ENCODE results near the gene KBTBD7.

DNA sequence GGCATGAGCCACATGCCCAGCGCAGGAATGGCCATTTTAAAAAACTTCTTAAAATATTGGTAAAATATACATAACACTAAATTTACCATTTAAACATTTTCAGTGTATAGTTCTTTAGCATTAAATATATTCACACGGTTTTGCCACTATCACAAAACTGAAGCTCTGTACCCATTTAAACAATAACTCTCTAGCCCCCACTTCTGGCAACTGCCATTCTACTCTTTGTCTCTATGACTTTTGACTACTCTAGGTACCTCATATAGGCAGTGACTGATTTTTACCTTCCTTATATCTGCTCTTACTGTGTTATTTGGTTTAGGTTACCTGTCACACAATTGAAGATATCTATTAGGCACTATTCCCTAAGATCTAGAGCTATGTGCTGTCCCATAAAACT, 2.3 kb upstream of the KBTBD7 start:
- no peak for TF ChIP-seq ZNF24 (tag by site-specific recombination; IDR thresholded peaks at IDR 0.05)
- TF ChIP-seq ZNF157 (tag by site-specific recombination; IDR thresholded peaks at IDR 0.05): no peak
- TF ChIP-seq, protein P1, sequence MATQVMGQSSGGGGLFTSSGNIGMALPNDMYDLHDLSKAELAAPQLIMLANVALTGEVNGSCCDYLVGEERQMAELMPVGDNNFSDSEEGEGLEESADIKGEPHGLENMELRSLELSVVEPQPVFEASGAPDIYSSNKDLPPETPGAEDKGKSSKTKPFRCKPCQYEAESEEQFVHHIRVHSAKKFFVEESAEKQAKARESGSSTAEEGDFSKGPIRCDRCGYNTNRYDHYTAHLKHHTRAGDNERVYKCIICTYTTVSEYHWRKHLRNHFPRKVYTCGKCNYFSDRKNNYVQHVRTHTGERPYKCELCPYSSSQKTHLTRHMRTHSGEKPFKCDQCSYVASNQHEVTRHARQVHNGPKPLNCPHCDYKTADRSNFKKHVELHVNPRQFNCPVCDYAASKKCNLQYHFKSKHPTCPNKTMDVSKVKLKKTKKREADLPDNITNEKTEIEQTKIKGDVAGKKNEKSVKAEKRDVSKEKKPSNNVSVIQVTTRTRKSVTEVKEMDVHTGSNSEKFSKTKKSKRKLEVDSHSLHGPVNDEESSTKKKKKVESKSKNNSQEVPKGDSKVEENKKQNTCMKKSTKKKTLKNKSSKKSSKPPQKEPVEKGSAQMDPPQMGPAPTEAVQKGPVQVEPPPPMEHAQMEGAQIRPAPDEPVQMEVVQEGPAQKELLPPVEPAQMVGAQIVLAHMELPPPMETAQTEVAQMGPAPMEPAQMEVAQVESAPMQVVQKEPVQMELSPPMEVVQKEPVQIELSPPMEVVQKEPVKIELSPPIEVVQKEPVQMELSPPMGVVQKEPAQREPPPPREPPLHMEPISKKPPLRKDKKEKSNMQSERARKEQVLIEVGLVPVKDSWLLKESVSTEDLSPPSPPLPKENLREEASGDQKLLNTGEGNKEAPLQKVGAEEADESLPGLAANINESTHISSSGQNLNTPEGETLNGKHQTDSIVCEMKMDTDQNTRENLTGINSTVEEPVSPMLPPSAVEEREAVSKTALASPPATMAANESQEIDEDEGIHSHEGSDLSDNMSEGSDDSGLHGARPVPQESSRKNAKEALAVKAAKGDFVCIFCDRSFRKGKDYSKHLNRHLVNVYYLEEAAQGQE (tag by site-specific recombination; IDR thresholded peaks at IDR 0.05): no peak

Data from HEK293 (cell line).